Skeletal muscle satellite cell (primary cell): Measurements from ENCODE around the gene RNF220.

Source experiments
- H3K27me3 ChIP-seq: 2 replicates; pipeline ENCODE4 v1.7.0; 2013; ENCODE audit warnings: low read length; ENCODE audit not compliant: control insufficient read depth, insufficient read depth
- H3K36me3 ChIP-seq: 2 replicates; pipeline ENCODE4 v1.7.0; 2013; ENCODE audit warnings: mild to moderate bottlenecking, control low read depth, low read length; ENCODE audit not compliant: insufficient read depth
- H3K4me1 ChIP-seq: 2 replicates; pipeline ENCODE4 v1.7.0; 2013; ENCODE audit warnings: low read length; ENCODE audit not compliant: control insufficient read depth, insufficient read depth
- H3K4me2 ChIP-seq: 2 replicates; pipeline ENCODE4 v1.7.0; 2013; ENCODE audit warnings: mild to moderate bottlenecking, low read length
- H3K4me3 ChIP-seq: 2 replicates; pipeline ENCODE4 v1.7.0; 2013; ENCODE audit warnings: low read length
- H3K9ac ChIP-seq: 2 replicates; pipeline ENCODE4 v1.7.0; 2013; ENCODE audit warnings: mild to moderate bottlenecking, low read depth, low read length, moderate library complexity
- H3K9me3 ChIP-seq: replicated peaks from 2 replicates; pipeline ENCODE4 v1.7.0; 2013; ENCODE audit warnings: mild to moderate bottlenecking, control low read depth, low read length

The RNF220 gene

GRCh38 chr1:44566281-44567046 is 161.4 kb downstream of the RNF220 start:
- Histone ChIP-seq H3K9me3 (no peaks in the 10 kb centered on the region), H3K9ac (no peak overlapping the region), H3K4me3 (no peak overlapping the region), H3K27me3 (peaks cover 76% of the 10 kb centered on the region), H3K36me3 (no peaks in the 10 kb centered on the region), H3K4me1 (no peaks in the 10 kb centered on the region), H3K4me2 (no peak overlapping the region)

GRCh38 chr1:44568128-44568900 is 163.3 kb downstream of the RNF220 start:
- no peak overlapping the region for H3K4me2 ChIP-seq
- peaks cover 75% of the 10 kb centered on the region for H3K27me3 ChIP-seq
- H3K9me3 ChIP-seq = no peaks in the 10 kb centered on the region
- no peak overlapping the region for H3K4me3 ChIP-seq
- H3K4me1 ChIP-seq = no peaks in the 10 kb centered on the region
- no peak overlapping the region for H3K9ac ChIP-seq
- no peaks in the 10 kb centered on the region for H3K36me3 ChIP-seq

- Histone ChIP-seq H3K4me2 (no peak overlapping the region), H3K9ac (no peak overlapping the region), H3K4me3 (no peak overlapping the region), H3K27me3 (peaks cover 75% of the 10 kb centered on the region), H3K36me3 (no peaks in the 10 kb centered on the region), H3K4me1 (no peaks in the 10 kb centered on the region), H3K9me3 (no peaks in the 10 kb centered on the region)
Observed at GRCh38 chr1:44569491-44569890, 164.4 kb downstream of the RNF220 start.

- H3K27me3 ChIP-seq = peaks cover 74% of the 10 kb centered on the region
- no peaks in the 10 kb centered on the region for H3K4me1 ChIP-seq
- no peak overlapping the region for H3K4me2 ChIP-seq
- H3K9me3 ChIP-seq = no peaks in the 10 kb centered on the region
- no peak overlapping the region for H3K4me3 ChIP-seq
- no peak overlapping the region for H3K9ac ChIP-seq
- no peaks in the 10 kb centered on the region for H3K36me3 ChIP-seq
Observed at GRCh38 chr1:44571712-44572571, 166.9 kb downstream of the RNF220 start.

- H3K4me1 ChIP-seq = no peaks in the 10 kb centered on the region
Observed at GRCh38 chr1:44572572-44572879, 167.5 kb downstream of the RNF220 start.

GRCh38 chr1:44575396-44575795 is 170.3 kb downstream of the RNF220 start:
- peaks cover 60% of the 10 kb centered on the region for H3K27me3 ChIP-seq
- H3K4me2 ChIP-seq = no peak overlapping the region
- H3K9me3 ChIP-seq = no peaks in the 10 kb centered on the region
- no peak overlapping the region for H3K4me3 ChIP-seq
- H3K4me1 ChIP-seq = no peaks in the 10 kb centered on the region
- H3K36me3 ChIP-seq = no peaks in the 10 kb centered on the region
- no peak overlapping the region for H3K9ac ChIP-seq

More at GRCh38 chr1:44572572-44572879, 167.5 kb downstream of the RNF220 start:
- H3K9me3 ChIP-seq = no peaks in the 10 kb centered on the region
- peaks cover 70% of the 10 kb centered on the region for H3K27me3 ChIP-seq
- no peak overlapping the region for H3K4me3 ChIP-seq
- no peak overlapping the region for H3K4me2 ChIP-seq
- no peak overlapping the region for H3K9ac ChIP-seq
- H3K36me3 ChIP-seq = no peaks in the 10 kb centered on the region

GRCh38 chr1:44576456-44577150 is 171.5 kb downstream of the RNF220 start:
- Histone ChIP-seq H3K36me3 (no peaks in the 10 kb centered on the region), H3K4me1 (no peaks in the 10 kb centered on the region), H3K4me3 (no peak overlapping the region), H3K9ac (no peak overlapping the region), H3K4me2 (no peak overlapping the region), H3K27me3 (peaks cover 66% of the 10 kb centered on the region), H3K9me3 (no peaks in the 10 kb centered on the region)

- Histone ChIP-seq H3K4me2 (no peak overlapping the region), H3K36me3 (no peaks in the 10 kb centered on the region), H3K9me3 (no peaks in the 10 kb centered on the region)
Observed at GRCh38 chr1:44581205-44581604, 176.2 kb downstream of the RNF220 start.

GRCh38 chr1:44584167-44584566 is 179.1 kb downstream of the RNF220 start:
- no peaks in the 10 kb centered on the region for H3K4me1 ChIP-seq
- H3K36me3 ChIP-seq = no peaks in the 10 kb centered on the region
- H3K4me3 ChIP-seq = no peak overlapping the region
- no peak overlapping the region for H3K9ac ChIP-seq
- H3K9me3 ChIP-seq = no peaks in the 10 kb centered on the region
- no peak overlapping the region for H3K4me2 ChIP-seq
- peaks cover 77% of the 10 kb centered on the region for H3K27me3 ChIP-seq

More at GRCh38 chr1:44581205-44581604, 176.2 kb downstream of the RNF220 start:
- H3K4me3 ChIP-seq = no peak overlapping the region
- H3K9ac ChIP-seq = no peak overlapping the region
- peaks cover 69% of the 10 kb centered on the region for H3K27me3 ChIP-seq
- H3K4me1 ChIP-seq = no peaks in the 10 kb centered on the region

- H3K36me3 ChIP-seq = no peaks in the 10 kb centered on the region
- no peak overlapping the region for H3K4me3 ChIP-seq
- H3K4me1 ChIP-seq = no peaks in the 10 kb centered on the region
- no peak overlapping the region for H3K4me2 ChIP-seq
- H3K9me3 ChIP-seq = no peaks in the 10 kb centered on the region
- peaks cover 67% of the 10 kb centered on the region for H3K27me3 ChIP-seq
- H3K9ac ChIP-seq = no peak overlapping the region
Observed at GRCh38 chr1:44585315-44585920, 180.4 kb downstream of the RNF220 start.
